ENCODE results near the gene GPRC5B. TPM values are rescaled to one million over a fixed set of nuclear protein-coding genes. Genes with fewer than 3 reads are reported as not detected.

Gene GPRC5B
- total RNA-seq, 1 donor from 2014 or later, result 140 TPM

GRCh38 chr16:19898166-19898565 is 13.5 kb upstream of the GPRC5B start:
- no peaks in the 10 kb centered on the region for H3K36me3 Mint-ChIP-seq (ENCODE audit: low read depth, unreplicated experiment)
- H3K27me3 Mint-ChIP-seq (ENCODE audit: unreplicated experiment), result peaks cover 2% of the 10 kb centered on the region
- no peak overlapping the region for H3K27ac Mint-ChIP-seq (ENCODE audit: unreplicated experiment)
- H3K4me3 Mint-ChIP-seq (ENCODE audit: unreplicated experiment), result no peak overlapping the region
- no peak for TF ChIP-seq CTCF (IDR thresholded peaks at IDR 0.05; ENCODE audit: unreplicated experiment)
- H3K9me3 Mint-ChIP-seq (ENCODE audit: unreplicated experiment), result no peaks in the 10 kb centered on the region
- no peak for DNase-seq (ENCODE audit: low spot score)
- peaks cover 7% of the 10 kb centered on the region for H3K4me1 Mint-ChIP-seq (ENCODE audit: unreplicated experiment)

- peaks cover 7% of the 10 kb centered on the region for H3K4me1 Mint-ChIP-seq (ENCODE audit: unreplicated experiment)
- H3K36me3 Mint-ChIP-seq (ENCODE audit: low read depth, unreplicated experiment), result no peaks in the 10 kb centered on the region
- no peak for TF ChIP-seq CTCF (IDR thresholded peaks at IDR 0.05; ENCODE audit: unreplicated experiment)
- H3K4me3 Mint-ChIP-seq (ENCODE audit: unreplicated experiment), result no peak overlapping the region
- DNase-seq (ENCODE audit: low spot score), result no peak
- peaks cover 4% of the 10 kb centered on the region for H3K27me3 Mint-ChIP-seq (ENCODE audit: unreplicated experiment)
- H3K9me3 Mint-ChIP-seq (ENCODE audit: unreplicated experiment), result no peaks in the 10 kb centered on the region
- no peak overlapping the region for H3K27ac Mint-ChIP-seq (ENCODE audit: unreplicated experiment)
Measured at GRCh38 chr16:19896951-19897350, 12.3 kb upstream of the GPRC5B start.

DNA sequence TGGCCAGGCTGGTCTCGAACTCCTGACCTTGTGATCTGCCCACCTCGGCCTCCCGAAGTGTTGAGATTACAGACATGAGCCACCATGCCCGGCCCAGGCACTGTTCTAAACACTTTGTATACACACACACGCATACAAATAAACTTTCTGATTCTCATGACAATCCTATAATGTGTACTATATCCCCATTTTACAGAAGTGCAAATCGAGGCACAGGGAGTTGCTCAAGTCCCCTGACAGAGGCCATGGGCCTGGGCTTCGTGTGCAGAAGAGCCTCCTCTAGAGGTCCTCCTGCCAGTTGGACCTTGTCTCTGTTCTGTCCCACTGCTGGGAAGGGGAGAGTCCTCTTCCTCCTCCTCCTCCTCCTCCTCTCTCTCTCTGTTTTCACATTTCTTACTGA is 9.9 kb upstream of the GPRC5B start:
- Mint-ChIP-seq H3K4me1 (ENCODE audit: unreplicated experiment) (peaks cover 7% of the 10 kb centered on the region), H3K4me3 (ENCODE audit: unreplicated experiment) (no peak overlapping the region), H3K9me3 (ENCODE audit: unreplicated experiment) (no peaks in the 10 kb centered on the region), H3K27me3 (ENCODE audit: unreplicated experiment) (peaks cover 4% of the 10 kb centered on the region), H3K27ac (ENCODE audit: unreplicated experiment) (no peak overlapping the region), H3K36me3 (ENCODE audit: low read depth, unreplicated experiment) (no peaks in the 10 kb centered on the region)
- TF ChIP-seq CTCF (IDR thresholded peaks at IDR 0.05; ENCODE audit: unreplicated experiment), result no peak
- no peak for DNase-seq (ENCODE audit: low spot score)

- no peak for TF ChIP-seq CTCF (IDR thresholded peaks at IDR 0.05; ENCODE audit: unreplicated experiment)
- Mint-ChIP-seq H3K27me3 (ENCODE audit: unreplicated experiment) (peaks cover 3% of the 10 kb centered on the region), H3K4me3 (ENCODE audit: unreplicated experiment) (no peak overlapping the region), H3K36me3 (ENCODE audit: low read depth, unreplicated experiment) (no peaks in the 10 kb centered on the region), H3K9me3 (ENCODE audit: unreplicated experiment) (no peaks in the 10 kb centered on the region), H3K4me1 (ENCODE audit: unreplicated experiment) (peaks cover 5% of the 10 kb centered on the region), H3K27ac (ENCODE audit: unreplicated experiment) (no peak overlapping the region)
- DNase-seq (ENCODE audit: low spot score), result no peak
Measured at GRCh38 chr16:19892902-19893301, 8.3 kb upstream of the GPRC5B start.

- H3K4me1 Mint-ChIP-seq (ENCODE audit: unreplicated experiment), result peaks cover 5% of the 10 kb centered on the region
- DNase-seq (ENCODE audit: low spot score), result no peak
- H3K27me3 Mint-ChIP-seq (ENCODE audit: unreplicated experiment), result peaks cover 3% of the 10 kb centered on the region
- no peak overlapping the region for H3K27ac Mint-ChIP-seq (ENCODE audit: unreplicated experiment)
- H3K36me3 Mint-ChIP-seq (ENCODE audit: low read depth, unreplicated experiment), result no peaks in the 10 kb centered on the region
- TF ChIP-seq CTCF (IDR thresholded peaks at IDR 0.05; ENCODE audit: unreplicated experiment), result no peak
- H3K4me3 Mint-ChIP-seq (ENCODE audit: unreplicated experiment), result no peak overlapping the region
- no peaks in the 10 kb centered on the region for H3K9me3 Mint-ChIP-seq (ENCODE audit: unreplicated experiment)
Measured at GRCh38 chr16:19890901-19891300, 6.3 kb upstream of the GPRC5B start.
